CD4-positive, alpha-beta T cell (primary cell): Measurements from ENCODE around the gene VENTX. TPM values are rescaled to one million over a fixed set of nuclear protein-coding genes. Genes with fewer than 3 reads are reported as not detected.

Source experiments
- ATAC-seq: fragments of 200-7000 bp; cut with Tn5 transposase; one replicate; pipeline ENCODE4 v1.10.0; 2022; ENCODE audit warnings: mild to moderate bottlenecking; ENCODE audit not compliant: poor library complexity
- CTCF ChIA-PET: fragments of 350-600 bp; sonication (Branson Sonifier 250); formaldehyde crosslinking; loops from one replicate; lab custom pipeline; 2021; ENCODE audit warnings: antibody characterized with exemption, inconsistent platforms; lab: Charles Lee
- POLR2A ChIA-PET: fragments of 350-600 bp; sonication (Branson Sonifier 250); formaldehyde crosslinking; loops from one replicate; lab custom pipeline; 2021; ENCODE audit warnings: antibody characterized with exemption, inconsistent platforms; lab: Charles Lee
- DNase-seq, 14 experiments: peaks; one replicate each; pipeline ENCODE4 v3.0.0-alpha.2; 2013 to 2020; ENCODE audit warnings: mixed read lengths in 2 of 14
- H3K27ac ChIP-seq, 2 donors: one replicate each; pipeline versions ENCODE4 v1.5.1 to v1.7.0; 2013; ENCODE audit warnings: low read length in 2 of 2, low read depth in 1 of 2, mild to moderate bottlenecking in 1 of 2
- H3K27me3 ChIP-seq, 2 experiments: 1 replicate in 1 of 2; 2 replicates in 1 of 2; pipeline versions ENCODE4 v1.6.1 to v1.7.0; 2013; ENCODE audit warnings: low read length in 2 of 2, control low read depth in 1 of 2, mild to moderate bottlenecking in 1 of 2, moderate library complexity in 1 of 2; ENCODE audit not compliant: insufficient read depth in 2 of 2, control insufficient read depth in 1 of 2
- H3K36me3 ChIP-seq: one replicate; pipeline ENCODE4 v1.6.1; 2013; ENCODE audit warnings: low read length, control low read depth; ENCODE audit not compliant: insufficient read depth
- H3K4me1 ChIP-seq: one replicate; pipeline ENCODE4 v1.6.1; 2013; ENCODE audit warnings: low read length, control low read depth; ENCODE audit not compliant: insufficient read depth
- H3K4me3 ChIP-seq: one replicate; pipeline ENCODE4 v1.5.1; 2013; ENCODE audit warnings: mild to moderate bottlenecking, low read length, moderate library complexity
- H3K9me3 ChIP-seq, 2 experiments: 1 replicate in 1 of 2; 2 replicates in 1 of 2; pipeline versions ENCODE4 v1.6.1 to v1.7.0; 2013; ENCODE audit warnings: low read length in 2 of 2, mild to moderate bottlenecking in 2 of 2, control low read depth in 1 of 2, moderate library complexity in 1 of 2; ENCODE audit not compliant: control insufficient read depth in 1 of 2, insufficient read depth in 1 of 2
- H3K27ac Mint-ChIP-seq: one replicate; pipeline ENCODE4 v1.8.0; 2020; ENCODE audit warnings: mixed read lengths
- H3K27me3 Mint-ChIP-seq: one replicate; pipeline ENCODE4 v1.8.0; 2021; ENCODE audit warnings: mixed read lengths
- H3K36me3 Mint-ChIP-seq: one replicate; pipeline ENCODE4 v1.8.0; 2021; ENCODE audit warnings: low read depth, mixed read lengths
- H3K4me1 Mint-ChIP-seq: one replicate; pipeline ENCODE4 v1.8.0; 2021; ENCODE audit warnings: low read depth, mixed read lengths
- H3K4me3 Mint-ChIP-seq: one replicate; pipeline ENCODE4 v1.8.0; 2020; ENCODE audit warnings: mild to moderate bottlenecking, mixed read lengths
- H3K9me3 Mint-ChIP-seq: one replicate; pipeline ENCODE4 v1.8.0; 2020; ENCODE audit warnings: mixed read lengths
- intact Hi-C, 2 experiments: fragments of 100-400 bp; cut with DNase I in 1 of 2; cut with micrococcal nuclease in 1 of 2; formaldehyde crosslinking; loops; one replicate each; pipeline versions ENCODE4 v1.15.1 to v1.9.0; 2023 to 2025; cut with DNase I, micrococcal nuclease
- total RNA-seq, 174 experiments: library from RNA in 2 of 174; stranded (reverse) in 2 of 174; gene quantifications; one replicate each; pipeline ENCODE4 v1.2.3 and lab custom pipeline; 2021 to 2026
- TF ChIP-seq, protein P1 (sequence below): fragments of 200-600 bp; IDR thresholded peaks from one replicate; pipeline ENCODE4 v1.8.0; 2022; ENCODE audit warnings: antibody characterized with exemption, mild to moderate bottlenecking

Gene VENTX
- total RNA-seq, 2 experiments from 2014 or later: 0.11 to 0.14 TPM

DNA sequence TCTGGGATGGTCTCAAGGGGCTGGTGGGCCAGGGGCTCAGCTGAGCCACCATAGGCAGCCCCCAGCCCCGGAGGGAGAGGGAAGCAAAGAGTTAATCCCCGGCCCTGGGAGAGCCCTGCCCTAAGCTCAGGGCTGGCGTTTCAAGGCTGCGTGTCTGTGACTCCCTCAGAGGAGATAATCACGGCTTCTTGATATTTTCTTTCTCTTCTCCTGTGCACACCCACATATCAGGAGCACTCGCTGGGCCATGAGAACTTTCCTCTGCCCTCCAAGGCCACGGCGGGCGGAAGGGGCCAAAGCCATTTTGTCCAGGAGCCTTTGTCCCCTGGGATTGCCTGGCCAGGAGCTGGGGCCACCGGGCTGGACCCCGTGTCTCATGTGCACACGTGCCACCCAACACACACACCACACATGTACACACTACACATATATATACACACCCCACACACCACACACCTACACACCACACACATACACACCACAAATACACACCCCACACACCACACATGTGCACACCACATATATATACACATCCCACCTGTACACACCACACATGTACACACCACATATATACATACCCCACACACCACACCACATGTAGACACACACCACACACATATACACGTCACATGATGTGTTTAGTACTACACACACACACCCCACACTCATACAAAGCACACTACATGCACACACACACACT, 16.9 kb downstream of the VENTX start:
- no peaks in the 10 kb centered on the region for H3K9me3 Mint-ChIP-seq
- POLR2A ChIA-PET: no interaction called here
- intact Hi-C loops: loop anchor here in 1 of 2 experiments (5.0 kb wide), 1 partner anchor 53 kb away; the partner anchor contains the start of genes TUBGCP2 and ZNF511
- H3K4me1 ChIP-seq: peaks cover 29% of the 10 kb centered on the region
- H3K36me3 ChIP-seq: no peaks in the 10 kb centered on the region
- H3K4me3 Mint-ChIP-seq: no peak overlapping the region
- peaks cover 5% of the 10 kb centered on the region for H3K27me3 Mint-ChIP-seq
- TF ChIP-seq, protein P1, sequence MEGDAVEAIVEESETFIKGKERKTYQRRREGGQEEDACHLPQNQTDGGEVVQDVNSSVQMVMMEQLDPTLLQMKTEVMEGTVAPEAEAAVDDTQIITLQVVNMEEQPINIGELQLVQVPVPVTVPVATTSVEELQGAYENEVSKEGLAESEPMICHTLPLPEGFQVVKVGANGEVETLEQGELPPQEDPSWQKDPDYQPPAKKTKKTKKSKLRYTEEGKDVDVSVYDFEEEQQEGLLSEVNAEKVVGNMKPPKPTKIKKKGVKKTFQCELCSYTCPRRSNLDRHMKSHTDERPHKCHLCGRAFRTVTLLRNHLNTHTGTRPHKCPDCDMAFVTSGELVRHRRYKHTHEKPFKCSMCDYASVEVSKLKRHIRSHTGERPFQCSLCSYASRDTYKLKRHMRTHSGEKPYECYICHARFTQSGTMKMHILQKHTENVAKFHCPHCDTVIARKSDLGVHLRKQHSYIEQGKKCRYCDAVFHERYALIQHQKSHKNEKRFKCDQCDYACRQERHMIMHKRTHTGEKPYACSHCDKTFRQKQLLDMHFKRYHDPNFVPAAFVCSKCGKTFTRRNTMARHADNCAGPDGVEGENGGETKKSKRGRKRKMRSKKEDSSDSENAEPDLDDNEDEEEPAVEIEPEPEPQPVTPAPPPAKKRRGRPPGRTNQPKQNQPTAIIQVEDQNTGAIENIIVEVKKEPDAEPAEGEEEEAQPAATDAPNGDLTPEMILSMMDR: no peak
- DNase-seq (no peak), ATAC-seq (no peak)
- H3K27ac ChIP-seq: no peak overlapping the region
- CTCF ChIA-PET: no interaction called here
- no peak overlapping the region for H3K4me3 ChIP-seq
- H3K9me3 ChIP-seq: no peaks in the 10 kb centered on the region
- H3K27ac Mint-ChIP-seq: peak overlapping the region; percentile 11
- H3K4me1 Mint-ChIP-seq: peaks cover 24% of the 10 kb centered on the region
- H3K27me3 ChIP-seq: no peaks in the 10 kb centered on the region
- peaks cover 6% of the 10 kb centered on the region for H3K36me3 Mint-ChIP-seq

DNA sequence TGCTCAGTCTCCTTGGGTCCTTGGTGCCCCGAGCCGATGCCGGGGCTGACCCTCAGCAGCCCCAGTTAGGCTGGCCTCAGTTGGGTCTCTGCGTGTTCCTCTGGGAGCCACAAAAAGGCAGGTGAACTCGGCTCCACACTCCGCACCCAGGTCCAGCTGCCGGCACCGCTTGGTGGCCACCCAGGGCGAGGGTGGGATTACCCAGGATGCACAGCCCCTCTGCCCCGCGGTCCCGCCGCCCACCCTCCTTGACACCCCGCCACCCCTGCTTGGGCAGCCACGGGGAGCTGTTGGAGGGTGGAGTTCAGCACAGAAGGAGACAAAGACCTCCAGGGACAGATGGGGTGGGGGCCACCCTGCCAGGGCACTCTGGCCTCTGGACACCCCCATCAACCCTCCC, 17.7 kb downstream of the VENTX start:
- Histone ChIP-seq H3K27ac (no peak overlapping the region), H3K27me3 (no peaks in the 10 kb centered on the region), H3K36me3 (no peaks in the 10 kb centered on the region), H3K4me3 (no peak overlapping the region), H3K9me3 (no peaks in the 10 kb centered on the region), H3K4me1 (peaks cover 36% of the 10 kb centered on the region)
- Mint-ChIP-seq H3K4me3 (no peak overlapping the region), H3K27ac (peak overlapping the region; percentile 11), H3K27me3 (peaks cover 5% of the 10 kb centered on the region), H3K4me1 (peaks cover 31% of the 10 kb centered on the region), H3K36me3 (peaks cover 7% of the 10 kb centered on the region), H3K9me3 (no peaks in the 10 kb centered on the region)
- intact Hi-C loops: loop anchor here in 1 of 2 experiments (5.0 kb wide), 1 partner anchor 52 kb away; the partner anchor contains the start of genes TUBGCP2 and ZNF511
- TF ChIP-seq, protein P1: no peak
- ChIA-PET POLR2A (no interaction called here), CTCF (no interaction called here)
- ATAC-seq: no peak
- no peak for DNase-seq

DNA sequence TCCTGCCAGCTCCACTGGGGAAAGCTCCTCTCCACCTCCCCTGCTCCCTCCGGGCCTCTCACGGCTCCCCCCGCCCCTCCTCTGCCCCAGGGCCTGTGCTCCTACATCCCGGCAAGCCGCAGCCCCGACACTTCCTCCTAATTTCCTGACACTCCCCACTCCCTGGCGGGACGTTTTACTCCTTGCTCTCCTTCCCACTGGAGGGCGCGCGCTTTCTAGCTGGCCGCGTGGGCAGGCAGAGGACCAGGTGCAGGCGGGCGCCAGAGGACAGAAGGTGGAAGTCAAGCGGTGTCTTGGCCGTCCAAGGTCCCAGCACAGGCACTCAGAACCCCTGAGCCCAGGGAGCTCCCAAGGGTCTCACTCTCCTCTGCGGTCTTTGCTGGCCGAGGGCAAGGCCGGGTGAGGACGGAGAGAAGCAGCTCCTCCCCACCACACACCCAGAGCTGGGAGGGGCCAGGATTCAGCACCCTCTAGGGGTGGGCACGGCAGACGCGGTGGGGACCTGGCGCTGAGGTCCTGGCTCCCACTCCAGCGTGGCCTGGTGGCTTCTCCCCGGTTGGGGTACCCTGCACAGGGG, 19.9 kb downstream of the VENTX start:
- H3K36me3 Mint-ChIP-seq: peaks cover 7% of the 10 kb centered on the region
- TF ChIP-seq, protein P1: peak; percentile 28
- Histone ChIP-seq H3K4me3 (no peak overlapping the region), H3K9me3 (no peaks in the 10 kb centered on the region), H3K27me3 (no peaks in the 10 kb centered on the region), H3K4me1 (peaks cover 54% of the 10 kb centered on the region), H3K27ac (peak overlapping the region; percentile 21 to 87), H3K36me3 (peaks cover under 1% of the 10 kb centered on the region)
- no peak for ATAC-seq
- ChIA-PET POLR2A (interaction anchor here (1.0 to 2.7 kb wide), 4 partner anchors 19 to 50 kb away, joined by 3 to 20 read pairs (median 4); partner anchors contain the start of gene ADAM8), CTCF (interaction anchor here (1.5 to 2.8 kb wide), 4 partner anchors 18 to 72 kb away, joined by 4 to 20 read pairs (median 11); partner anchors contain the start of gene ADAM8)
- H3K9me3 Mint-ChIP-seq: no peaks in the 10 kb centered on the region
- intact Hi-C loops: loop anchor here in 1 of 2 experiments (5.0 kb wide), 1 partner anchor 50 kb away; the partner anchor contains the start of genes TUBGCP2 and ZNF511
- peaks cover 5% of the 10 kb centered on the region for H3K27me3 Mint-ChIP-seq
- peaks cover 47% of the 10 kb centered on the region for H3K4me1 Mint-ChIP-seq
- H3K4me3 Mint-ChIP-seq: peak overlapping the region; percentile 30
- DNase-seq: peak in 3 of 14 experiments; percentile 56 to 59 (median 57)
- H3K27ac Mint-ChIP-seq: peak overlapping the region; percentile 99
